Loucy (cell line): Measurements from ENCODE around the gene PIK3CB.

Source experiments
- H2AFZ ChIP-seq: fragments of 200-600 bp; sonication (generic); 2 replicates; pipeline ENCODE4 v1.6.0; 2016; ENCODE audit warnings: antibody characterized with exemption, mild to moderate bottlenecking, low read length, moderate library complexity
- H3F3A ChIP-seq: fragments of 200-600 bp; 2 replicates; pipeline ENCODE4 v1.6.0; 2016; ENCODE audit warnings: antibody characterized with exemption, low read depth, mild to moderate bottlenecking
- H3K27me3 ChIP-seq: fragments of 200-600 bp; sonication (generic); 2 replicates; pipeline ENCODE4 v1.6.1; 2014; ENCODE audit warnings: low read length, mild to moderate bottlenecking; ENCODE audit not compliant: insufficient read depth, poor library complexity, severe bottlenecking
- H3K36me3 ChIP-seq: fragments of 200-600 bp; sonication (generic); 2 replicates; pipeline ENCODE4 v1.6.1; 2016; ENCODE audit warnings: low read length; ENCODE audit not compliant: insufficient read depth
- H3K4me1 ChIP-seq: fragments of 200-600 bp; sonication (generic); 2 replicates; pipeline ENCODE4 v1.5.1; 2014; ENCODE audit warnings: low read length, mild to moderate bottlenecking; ENCODE audit not compliant: insufficient read depth, poor library complexity, severe bottlenecking
- H3K4me2 ChIP-seq: fragments of 200-600 bp; sonication (generic); 2 replicates; pipeline ENCODE4 v1.6.0; 2014; ENCODE audit warnings: antibody characterized with exemption, low read length, low read depth, mild to moderate bottlenecking; ENCODE audit not compliant: poor library complexity, severe bottlenecking
- H3K4me3 ChIP-seq: fragments of 200-600 bp; sonication (generic); 2 replicates; pipeline ENCODE4 v1.5.1; 2014; ENCODE audit warnings: low read length, mild to moderate bottlenecking, mixed read lengths; ENCODE audit not compliant: poor library complexity, severe bottlenecking
- H3K79me2 ChIP-seq: fragments of 200-600 bp; sonication (generic); 2 replicates; pipeline ENCODE4 v1.6.1; 2014; ENCODE audit warnings: low read length; ENCODE audit not compliant: insufficient read depth
- H3K9ac ChIP-seq: fragments of 200-600 bp; sonication (generic); 2 replicates; pipeline ENCODE4 v1.6.0; 2014; ENCODE audit warnings: mild to moderate bottlenecking, low read depth, low read length, moderate library complexity; ENCODE audit not compliant: poor library complexity, severe bottlenecking
- H3K9me2 ChIP-seq: fragments of 200-600 bp; sonication (generic); replicated peaks from 2 replicates; pipeline ENCODE4 v1.6.1; 2016; ENCODE audit warnings: low read depth, low read length, mixed read lengths
- H3K9me3 ChIP-seq: fragments of 200-600 bp; sonication (generic); 2 replicates; pipeline ENCODE4 v1.6.1; 2014; ENCODE audit warnings: mild to moderate bottlenecking, antibody characterized with exemption, low read length, low read depth; ENCODE audit not compliant: insufficient read depth
- H4K20me1 ChIP-seq: fragments of 200-600 bp; sonication (generic); 2 replicates; pipeline ENCODE4 v1.6.0; 2014; ENCODE audit warnings: antibody characterized with exemption, low read length, mild to moderate bottlenecking; ENCODE audit not compliant: insufficient read depth, poor library complexity, severe bottlenecking
- EZH2phosphoT487 ChIP-seq: fragments of 200-600 bp; IDR thresholded peaks from 2 replicates; pipeline ENCODE4 v1.6.1; 2018; ENCODE audit warnings: antibody characterized with exemption, mild to moderate bottlenecking, moderate library complexity, borderline replicate concordance
- TF ChIP-seq, protein P1 (sequence below): fragments of 200-600 bp; sonication (generic); conservative IDR thresholded peaks from 2 replicates; pipeline ENCODE4 v1.5.1; 2014; ENCODE audit warnings: mild to moderate bottlenecking, antibody characterized with exemption, low read length

PIK3CB gene

DNA sequence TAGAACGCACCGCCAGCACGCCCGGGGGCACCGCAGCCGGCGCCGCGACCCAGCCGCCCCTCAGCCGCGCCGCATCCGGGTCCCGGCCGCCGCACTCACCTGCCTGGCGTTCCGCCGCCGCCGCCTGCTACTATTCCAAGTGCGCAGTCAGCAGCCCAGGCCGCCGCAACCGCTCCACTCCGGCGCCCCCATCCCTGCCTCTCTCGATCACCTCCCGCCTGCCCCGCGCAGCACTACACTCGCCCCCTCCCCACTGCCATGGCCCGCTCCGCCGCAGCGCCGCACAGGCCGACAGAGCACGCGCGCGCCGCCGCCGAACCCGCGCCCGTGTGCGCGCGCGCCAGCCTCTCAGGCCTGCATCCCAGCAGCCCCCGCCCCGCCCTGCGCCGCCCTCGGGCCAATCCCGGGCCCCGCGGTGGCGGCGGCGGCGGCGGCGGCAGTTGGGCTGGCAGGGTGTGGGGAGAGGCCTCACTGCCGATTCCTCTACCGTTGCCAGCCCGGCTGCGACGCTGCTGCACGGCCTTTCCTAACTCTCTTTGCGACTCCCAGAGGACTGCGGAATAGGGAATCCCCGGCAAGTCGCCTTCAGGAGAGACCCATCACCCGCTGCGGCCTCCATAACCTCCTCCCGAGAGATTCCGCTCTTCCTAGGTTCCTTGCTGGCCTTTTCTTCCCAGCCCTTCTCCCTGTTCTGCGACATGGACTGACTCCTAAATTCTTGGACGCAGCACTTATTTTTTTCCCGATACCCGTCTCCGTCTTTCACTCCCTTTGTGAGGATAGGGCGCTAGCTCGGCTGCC is at the start of gene PIK3CB:
Gene PIK3CB, minus strand, starts transcription at position 333 of the 801 bp plus-strand sequence. CDS start 75,585 bp downstream, outside the sequence.
- no peaks in the 10 kb centered on the region for H3K9me2 ChIP-seq
- H4K20me1 ChIP-seq: peaks cover 23% of the 10 kb centered on the region
- peak within 1 kb of the TSS; percentile 94 for H3K9ac ChIP-seq
- TF ChIP-seq, protein P1, sequence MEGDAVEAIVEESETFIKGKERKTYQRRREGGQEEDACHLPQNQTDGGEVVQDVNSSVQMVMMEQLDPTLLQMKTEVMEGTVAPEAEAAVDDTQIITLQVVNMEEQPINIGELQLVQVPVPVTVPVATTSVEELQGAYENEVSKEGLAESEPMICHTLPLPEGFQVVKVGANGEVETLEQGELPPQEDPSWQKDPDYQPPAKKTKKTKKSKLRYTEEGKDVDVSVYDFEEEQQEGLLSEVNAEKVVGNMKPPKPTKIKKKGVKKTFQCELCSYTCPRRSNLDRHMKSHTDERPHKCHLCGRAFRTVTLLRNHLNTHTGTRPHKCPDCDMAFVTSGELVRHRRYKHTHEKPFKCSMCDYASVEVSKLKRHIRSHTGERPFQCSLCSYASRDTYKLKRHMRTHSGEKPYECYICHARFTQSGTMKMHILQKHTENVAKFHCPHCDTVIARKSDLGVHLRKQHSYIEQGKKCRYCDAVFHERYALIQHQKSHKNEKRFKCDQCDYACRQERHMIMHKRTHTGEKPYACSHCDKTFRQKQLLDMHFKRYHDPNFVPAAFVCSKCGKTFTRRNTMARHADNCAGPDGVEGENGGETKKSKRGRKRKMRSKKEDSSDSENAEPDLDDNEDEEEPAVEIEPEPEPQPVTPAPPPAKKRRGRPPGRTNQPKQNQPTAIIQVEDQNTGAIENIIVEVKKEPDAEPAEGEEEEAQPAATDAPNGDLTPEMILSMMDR: no peak
- H3K4me1 ChIP-seq: peaks cover 16% of the 10 kb centered on the region
- no peaks in the 10 kb centered on the region for H3K27me3 ChIP-seq
- H3K9me3 ChIP-seq: no peaks in the 10 kb centered on the region
- peak within 1 kb of the TSS; percentile 88 for H3K4me3 ChIP-seq
- H3F3A ChIP-seq: no peaks in the 10 kb centered on the region
- no peaks in the 10 kb centered on the region for H3K36me3 ChIP-seq
- peaks cover 47% of the 10 kb centered on the region; the same call in 1 of the 2 replicates for H3K79me2 ChIP-seq
- H2AFZ ChIP-seq: peak within 1 kb of the TSS; percentile 87
- H3K4me2 ChIP-seq: peak within 1 kb of the TSS; percentile 94

DNA sequence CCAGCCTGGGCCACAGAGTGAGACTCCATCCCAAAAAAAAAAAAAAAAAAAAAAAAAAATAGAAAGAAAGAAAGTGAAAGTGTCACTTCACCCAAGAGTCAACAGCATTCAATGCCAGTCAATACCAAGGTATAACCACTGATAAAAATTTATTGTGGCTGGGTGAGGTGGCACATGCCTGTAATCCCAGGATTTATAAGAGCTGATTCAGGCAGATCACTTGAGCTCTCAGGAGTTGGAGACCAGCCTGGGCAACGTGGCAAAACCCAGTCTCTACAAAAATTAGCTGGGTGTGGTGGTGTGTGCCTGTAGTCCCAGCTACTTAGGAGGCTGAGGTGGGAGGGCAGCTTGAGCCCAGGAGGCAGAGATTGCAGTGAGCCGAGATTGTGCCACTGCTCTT is 46.5 kb upstream of the PIK3CB start:
- no peaks in the 10 kb centered on the region for H3K27me3 ChIP-seq

DNA sequence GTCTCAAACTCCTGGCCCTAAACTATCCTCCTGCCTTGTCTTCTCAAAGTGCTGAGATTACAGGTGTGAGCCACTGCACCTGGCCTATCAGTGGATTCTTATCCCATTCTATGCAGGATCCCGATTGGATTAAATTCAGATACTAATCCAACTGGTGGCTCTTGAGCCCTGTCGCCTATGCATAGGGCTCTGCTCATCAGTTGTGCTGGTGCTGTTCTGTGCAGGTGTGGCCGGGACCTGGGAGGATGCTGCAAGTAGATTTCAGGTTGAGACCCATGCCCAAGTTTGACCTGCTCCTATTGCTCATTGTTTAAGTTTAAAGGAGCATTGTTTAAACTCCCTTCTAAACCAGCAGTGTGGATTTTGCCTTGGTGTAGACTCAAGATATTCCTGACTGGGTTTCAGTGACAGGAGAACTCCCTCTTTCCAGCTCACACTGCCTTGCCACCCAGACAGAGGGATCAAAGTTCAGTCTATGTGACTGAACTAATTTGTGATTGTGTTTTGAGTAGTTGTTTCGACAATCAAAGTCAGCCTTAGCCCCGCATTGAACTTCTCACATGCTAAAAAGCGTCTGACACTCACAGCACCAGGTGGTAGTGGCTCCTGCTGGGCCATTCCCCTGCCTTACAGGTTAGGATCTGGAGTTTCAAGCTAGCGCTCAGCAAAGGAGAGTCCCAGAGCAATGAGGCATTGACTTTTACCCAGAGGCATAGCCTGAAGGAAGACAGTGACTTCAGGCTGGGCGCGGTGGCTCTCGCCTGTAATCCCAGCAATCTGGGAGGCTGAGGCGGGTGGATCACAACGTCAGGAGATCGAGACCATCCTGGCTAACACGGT is 45.0 kb upstream of the PIK3CB start:
- H3F3A ChIP-seq: no peaks in the 10 kb centered on the region

More for the DNA sequence above, 46.5 kb upstream of the PIK3CB start:
- H2AFZ ChIP-seq: no peak overlapping the region
- no peaks in the 10 kb centered on the region for H4K20me1 ChIP-seq
- no peaks in the 10 kb centered on the region for H3K9me2 ChIP-seq
- no peaks in the 10 kb centered on the region for H3K4me1 ChIP-seq
- no peaks in the 10 kb centered on the region for H3K79me2 ChIP-seq
- no peaks in the 10 kb centered on the region for H3K9me3 ChIP-seq
- no peak overlapping the region for H3K9ac ChIP-seq
- H3K4me2 ChIP-seq: no peak overlapping the region
- H3K36me3 ChIP-seq: no peaks in the 10 kb centered on the region
- no peaks in the 10 kb centered on the region for H3F3A ChIP-seq
- TF ChIP-seq, protein P1: no peak
- TF ChIP-seq EZH2phosphoT487: no peak
- no peak overlapping the region for H3K4me3 ChIP-seq

More for the DNA sequence above, 45.0 kb upstream of the PIK3CB start:
- Histone ChIP-seq H3K27me3 (no peaks in the 10 kb centered on the region), H3K4me2 (no peak overlapping the region), H4K20me1 (no peaks in the 10 kb centered on the region), H3K9ac (no peak overlapping the region), H3K4me3 (no peak overlapping the region), H3K36me3 (no peaks in the 10 kb centered on the region), H2AFZ (no peak overlapping the region), H3K4me1 (no peaks in the 10 kb centered on the region), H3K79me2 (no peaks in the 10 kb centered on the region), H3K9me2 (no peaks in the 10 kb centered on the region), H3K9me3 (no peaks in the 10 kb centered on the region)
- TF ChIP-seq EZH2phosphoT487: no peak
- TF ChIP-seq, protein P1: no peak
